ENCODE data around the gene IL4I1.

The IL4I1 gene

GRCh38 chr19:49861541-49862378 is 34.9 kb downstream of the IL4I1 start:
- no peak for DNase-seq

GRCh38 chr19:49861107-49861506 is 35.6 kb downstream of the IL4I1 start:
- DNase-seq, result no peak

- DNase-seq, result no peak
Observed at GRCh38 chr19:49860336-49861102, 36.2 kb downstream of the IL4I1 start.

- DNase-seq, result no peak
Observed at GRCh38 chr19:49859682-49860335, 36.9 kb downstream of the IL4I1 start.

GRCh38 chr19:49858088-49858985 is 38.4 kb downstream of the IL4I1 start:
- no peak for DNase-seq

- no peak for DNase-seq
Observed at GRCh38 chr19:49857838-49858087, 38.9 kb downstream of the IL4I1 start.

- DNase-seq, result no peak
Observed at GRCh38 chr19:49857061-49857837, 39.4 kb downstream of the IL4I1 start.

GRCh38 chr19:49856574-49857021 is 40.1 kb downstream of the IL4I1 start:
- DNase-seq, result no peak

GRCh38 chr19:49855676-49856573 is 40.8 kb downstream of the IL4I1 start:
- DNase-seq, result no peak

- DNase-seq, result no peak
Observed at GRCh38 chr19:49855277-49855675, 41.4 kb downstream of the IL4I1 start.

GRCh38 chr19:49854378-49855263 is 42.1 kb downstream of the IL4I1 start:
- DNase-seq, result no peak

GRCh38 chr19:49853852-49854377 is 42.8 kb downstream of the IL4I1 start:
- DNase-seq, result no peak

GRCh38 chr19:49852631-49853126 is 44.0 kb downstream of the IL4I1 start:
- DNase-seq, result no peak

- no peak for DNase-seq
Observed at GRCh38 chr19:49851456-49852259, 45.0 kb downstream of the IL4I1 start.

- peak; percentile 78 for DNase-seq
Observed at GRCh38 chr19:49850487-49851342, 46.0 kb downstream of the IL4I1 start, which contains the start of gene PTOV1. TSS of gene PTOV1 (plus strand) at chr19:49851159.

GRCh38 chr19:49850221-49850486 is 46.5 kb downstream of the IL4I1 start:
- no peak for DNase-seq

- no peak for DNase-seq
Observed at GRCh38 chr19:49849433-49850220, 47.1 kb downstream of the IL4I1 start.

All from NCI-H1694 (cell line).